ENCODE results near the gene ZNF419. TPM values are rescaled to one million over a fixed set of nuclear protein-coding genes. Genes with fewer than 3 reads are reported as not detected.

ZNF419 gene
- total and polyA plus RNA-seq, 9 of the 15 experiments (the other 6 are each of a cell fraction or from before 2014, with no cell fraction given), result 0.07 to 5.4 (median 1.5) TPM

Small RNA genes within 50 kb of the gene (small RNA-seq; reads per million reads assigned to genes)
- not detected for gene VN1R107P

Other genes starting within 250 kb of the ZNF419 start
Only the 7 nearest of the 23 such genes appear.
- gene ZNF17, start 76.6 kb upstream of the ZNF419 start, total RNA-seq (2014; rRNA removed), result 7.7 and 8.0 TPM in 2 replicates
- 8.6 and 8.9 TPM in 2 replicates for gene ZNF17, start 76.6 kb upstream of the ZNF419 start, total RNA-seq (2014; rRNA removed; fragmentation: Illumina TruSeq; extraction: Trizol)
- 6.5 and 6.9 TPM in 2 replicates for gene ZNF17, start 76.6 kb upstream of the ZNF419 start, total RNA-seq (2015; rRNA removed; fragmentation: Illumina TruSeq; extraction: Trizol)
- 8.3 and 8.6 TPM in 2 replicates for gene ZNF17, start 76.6 kb upstream of the ZNF419 start, total RNA-seq (2021)
- 6.9 and 7.3 TPM in 2 replicates for gene ZNF17, start 76.6 kb upstream of the ZNF419 start, polyA plus RNA-seq (2011; rRNA removed)
- gene ZNF17, start 76.6 kb upstream of the ZNF419 start, polyA plus RNA-seq (2014; fragmentation: Illumina TruSeq; extraction: Trizol), result 5.8 and 6.0 TPM in 2 replicates
- gene ZNF17, start 76.6 kb upstream of the ZNF419 start, polyA plus RNA-seq (2014; fragmentation: Nextera tagmentation; extraction: Ambion mirVana), result 1 to 10 TPM; 5.3 to 6.1 TPM
- 3.1 and 5.8 TPM in 2 replicates for gene ZNF17, start 76.6 kb upstream of the ZNF419 start, polyA plus RNA-seq (2014; rRNA removed)
- 13.7 and 20.1 TPM in 2 replicates for gene ZNF749, start 52.4 kb upstream of the ZNF419 start, total RNA-seq (2014; rRNA removed)
- gene ZNF749, start 52.4 kb upstream of the ZNF419 start, total RNA-seq (2014; rRNA removed; fragmentation: Illumina TruSeq; extraction: Trizol), result 14.8 and 15.6 TPM in 2 replicates
- gene ZNF749, start 52.4 kb upstream of the ZNF419 start, total RNA-seq (2015; rRNA removed; fragmentation: Illumina TruSeq; extraction: Trizol), result 13.8 and 15.0 TPM in 2 replicates
- 16.3 and 19.2 TPM in 2 replicates for gene ZNF749, start 52.4 kb upstream of the ZNF419 start, total RNA-seq (2021)
- 28.8 and 33.2 TPM in 2 replicates for gene ZNF749, start 52.4 kb upstream of the ZNF419 start, polyA plus RNA-seq (2011; rRNA removed)
- 13.7 and 17.5 TPM in 2 replicates for gene ZNF749, start 52.4 kb upstream of the ZNF419 start, polyA plus RNA-seq (2014; fragmentation: Illumina TruSeq; extraction: Trizol)
- 1 to 10 TPM; 5.3 to 7.8 TPM for gene ZNF749, start 52.4 kb upstream of the ZNF419 start, polyA plus RNA-seq (2014; fragmentation: Nextera tagmentation; extraction: Ambion mirVana)
- 19.4 and 24.2 TPM in 2 replicates for gene ZNF749, start 52.4 kb upstream of the ZNF419 start, polyA plus RNA-seq (2014; rRNA removed)
- 0.14 TPM in 1 of 2 replicates, not detected in the other for gene VN1R1, start 30.6 kb upstream of the ZNF419 start, total RNA-seq (2014; rRNA removed)
- gene VN1R1, start 30.6 kb upstream of the ZNF419 start, total RNA-seq (2014; rRNA removed; fragmentation: Illumina TruSeq; extraction: Trizol), result 0.07 TPM in 1 of 2 replicates, not detected in the other
- gene VN1R1, start 30.6 kb upstream of the ZNF419 start, total RNA-seq (2015; rRNA removed; fragmentation: Illumina TruSeq; extraction: Trizol), result not detected in 2 replicates
- gene VN1R1, start 30.6 kb upstream of the ZNF419 start, total RNA-seq (2021), result not detected in 2 replicates
- gene VN1R1, start 30.6 kb upstream of the ZNF419 start, polyA plus RNA-seq (2011; rRNA removed), result 0.10 and 0.11 TPM in 2 replicates
- not detected in 2 replicates for gene VN1R1, start 30.6 kb upstream of the ZNF419 start, polyA plus RNA-seq (2014; fragmentation: Illumina TruSeq; extraction: Trizol)
- gene VN1R1, start 30.6 kb upstream of the ZNF419 start, polyA plus RNA-seq (2014; fragmentation: Nextera tagmentation; extraction: Ambion mirVana), result under 1 TPM; 0.08 to 0.10 TPM
- gene VN1R1, start 30.6 kb upstream of the ZNF419 start, polyA plus RNA-seq (2014; rRNA removed), result 0.04 TPM in 1 of 2 replicates, not detected in the other
- gene ZNF772, start 10.2 kb upstream of the ZNF419 start, total RNA-seq (2014; rRNA removed), result 0.98 and 1.6 TPM in 2 replicates
- gene ZNF772, start 10.2 kb upstream of the ZNF419 start, total RNA-seq (2014; rRNA removed; fragmentation: Illumina TruSeq; extraction: Trizol), result 1.3 and 2.0 TPM in 2 replicates
- 1.1 and 1.4 TPM in 2 replicates for gene ZNF772, start 10.2 kb upstream of the ZNF419 start, total RNA-seq (2015; rRNA removed; fragmentation: Illumina TruSeq; extraction: Trizol)
- 1.2 and 1.3 TPM in 2 replicates for gene ZNF772, start 10.2 kb upstream of the ZNF419 start, total RNA-seq (2021)
- gene ZNF772, start 10.2 kb upstream of the ZNF419 start, polyA plus RNA-seq (2011; rRNA removed), result 0.70 and 1.9 TPM in 2 replicates
- gene ZNF772, start 10.2 kb upstream of the ZNF419 start, polyA plus RNA-seq (2014; fragmentation: Illumina TruSeq; extraction: Trizol), result 0.77 and 1.1 TPM in 2 replicates
- under 1 TPM; 0.13 to 0.21 TPM for gene ZNF772, start 10.2 kb upstream of the ZNF419 start, polyA plus RNA-seq (2014; fragmentation: Nextera tagmentation; extraction: Ambion mirVana)
- 0.28 and 0.51 TPM in 2 replicates for gene ZNF772, start 10.2 kb upstream of the ZNF419 start, polyA plus RNA-seq (2014; rRNA removed)
- under 0.01 TPM in 1 of 2 replicates, not detected in the other for gene ZNF773, start 12.2 kb downstream of the ZNF419 start, total RNA-seq (2014; rRNA removed)
- 0.35 and 0.58 TPM in 2 replicates for gene ZNF773, start 12.2 kb downstream of the ZNF419 start, total RNA-seq (2014; rRNA removed; fragmentation: Illumina TruSeq; extraction: Trizol)
- gene ZNF773, start 12.2 kb downstream of the ZNF419 start, total RNA-seq (2015; rRNA removed; fragmentation: Illumina TruSeq; extraction: Trizol), result 0.04 TPM in 1 of 2 replicates, not detected in the other
- gene ZNF773, start 12.2 kb downstream of the ZNF419 start, total RNA-seq (2021), result 0.31 and 0.82 TPM in 2 replicates
- gene ZNF773, start 12.2 kb downstream of the ZNF419 start, polyA plus RNA-seq (2011; rRNA removed), result 0.87 and 2.0 TPM in 2 replicates
- gene ZNF773, start 12.2 kb downstream of the ZNF419 start, polyA plus RNA-seq (2014; fragmentation: Illumina TruSeq; extraction: Trizol), result 0.31 and 0.66 TPM in 2 replicates
- gene ZNF773, start 12.2 kb downstream of the ZNF419 start, polyA plus RNA-seq (2014; fragmentation: Nextera tagmentation; extraction: Ambion mirVana), result under 1 TPM in 1 of 2 experiments, not detected in 1; 0.04 TPM
- 0.30 and 0.35 TPM in 2 replicates for gene ZNF773, start 12.2 kb downstream of the ZNF419 start, polyA plus RNA-seq (2014; rRNA removed)
- gene ZNF549, start 39.6 kb downstream of the ZNF419 start, total RNA-seq (2014; rRNA removed), result 0.16 and 0.18 TPM in 2 replicates
- 0.29 and 0.48 TPM in 2 replicates for gene ZNF549, start 39.6 kb downstream of the ZNF419 start, total RNA-seq (2014; rRNA removed; fragmentation: Illumina TruSeq; extraction: Trizol)
- 0.11 and 0.25 TPM in 2 replicates for gene ZNF549, start 39.6 kb downstream of the ZNF419 start, total RNA-seq (2015; rRNA removed; fragmentation: Illumina TruSeq; extraction: Trizol)
- 0.22 TPM in 2 replicates for gene ZNF549, start 39.6 kb downstream of the ZNF419 start, total RNA-seq (2021)
- gene ZNF549, start 39.6 kb downstream of the ZNF419 start, polyA plus RNA-seq (2011; rRNA removed), result 0.08 and 0.68 TPM in 2 replicates
- gene ZNF549, start 39.6 kb downstream of the ZNF419 start, polyA plus RNA-seq (2014; fragmentation: Illumina TruSeq; extraction: Trizol), result 0.25 and 0.29 TPM in 2 replicates
- gene ZNF549, start 39.6 kb downstream of the ZNF419 start, polyA plus RNA-seq (2014; fragmentation: Nextera tagmentation; extraction: Ambion mirVana), result under 1 TPM; 0.03 to 0.14 TPM
- 0.12 and 0.25 TPM in 2 replicates for gene ZNF549, start 39.6 kb downstream of the ZNF419 start, polyA plus RNA-seq (2014; rRNA removed)
- 3.9 and 5.0 TPM in 2 replicates for gene ZNF550, start 72.1 kb downstream of the ZNF419 start, total RNA-seq (2014; rRNA removed)
- 5.1 and 6.4 TPM in 2 replicates for gene ZNF550, start 72.1 kb downstream of the ZNF419 start, total RNA-seq (2014; rRNA removed; fragmentation: Illumina TruSeq; extraction: Trizol)
- 3.5 TPM in 2 replicates for gene ZNF550, start 72.1 kb downstream of the ZNF419 start, total RNA-seq (2015; rRNA removed; fragmentation: Illumina TruSeq; extraction: Trizol)
- gene ZNF550, start 72.1 kb downstream of the ZNF419 start, total RNA-seq (2021), result 4.8 and 5.2 TPM in 2 replicates
- gene ZNF550, start 72.1 kb downstream of the ZNF419 start, polyA plus RNA-seq (2011; rRNA removed), result 11.8 and 12.8 TPM in 2 replicates
- 4.4 and 4.6 TPM in 2 replicates for gene ZNF550, start 72.1 kb downstream of the ZNF419 start, polyA plus RNA-seq (2014; fragmentation: Illumina TruSeq; extraction: Trizol)
- gene ZNF550, start 72.1 kb downstream of the ZNF419 start, polyA plus RNA-seq (2014; fragmentation: Nextera tagmentation; extraction: Ambion mirVana), result 1 to 10 TPM; 1.6 to 1.7 TPM
- gene ZNF550, start 72.1 kb downstream of the ZNF419 start, polyA plus RNA-seq (2014; rRNA removed), result 4.3 and 5.0 TPM in 2 replicates

Measured in K562 (cell line).